KMS-11 (cell line): ENCODE measurements around the gene C9orf72.

Source experiments
- H2AFZ ChIP-seq: fragments of 200-600 bp; sonication (generic); 2 replicates; pipeline ENCODE4 v1.6.1; 2016; ENCODE audit warnings: antibody characterized with exemption, mixed run types, low read depth
- H3K27ac ChIP-seq: fragments of 200-600 bp; sonication (generic); 2 replicates; pipeline ENCODE4 v1.6.1; 2016; ENCODE audit warnings: mild to moderate bottlenecking, mixed run types
- H3K27me3 ChIP-seq: fragments of 200-600 bp; sonication (generic); 2 replicates; pipeline ENCODE4 v1.6.1; 2017; ENCODE audit warnings: mild to moderate bottlenecking, low read depth, mixed run types, moderate library complexity; ENCODE audit not compliant: insufficient read depth
- H3K36me3 ChIP-seq: fragments of 200-600 bp; sonication (generic); 2 replicates; pipeline ENCODE4 v1.6.1; 2017; ENCODE audit warnings: mild to moderate bottlenecking, mixed run types; ENCODE audit not compliant: insufficient read depth
- H3K4me1 ChIP-seq: fragments of 200-600 bp; sonication (generic); 2 replicates; pipeline ENCODE4 v1.6.1; 2016; ENCODE audit warnings: mild to moderate bottlenecking, low read depth, mixed run types; ENCODE audit not compliant: poor library complexity, severe bottlenecking
- H3K4me2 ChIP-seq: fragments of 200-600 bp; sonication (generic); 2 replicates; pipeline ENCODE4 v1.7.0; 2016; ENCODE audit warnings: mild to moderate bottlenecking, mixed run types
- H3K4me3 ChIP-seq: fragments of 200-600 bp; sonication (generic); IDR thresholded peaks from 2 replicates; pipeline ENCODE4 v1.6.1; 2017; ENCODE audit warnings: low read depth, low read length, mixed read lengths; ENCODE audit not compliant: insufficient read depth
- H3K79me2 ChIP-seq: fragments of 200-600 bp; sonication (generic); 2 replicates; pipeline ENCODE4 v1.6.1; 2016; ENCODE audit warnings: low read depth, mixed run types; ENCODE audit not compliant: insufficient read depth
- H3K9ac ChIP-seq: fragments of 200-600 bp; sonication (generic); 2 replicates; pipeline ENCODE4 v1.6.1; 2016; ENCODE audit warnings: mild to moderate bottlenecking, mixed run types
- H4K20me1 ChIP-seq: fragments of 200-600 bp; sonication (generic); 2 replicates; pipeline ENCODE4 v1.6.1; 2016; ENCODE audit warnings: mild to moderate bottlenecking, mixed run types; ENCODE audit not compliant: insufficient read depth
- CTCF ChIP-seq: fragments of 200-600 bp; sonication (generic); conservative IDR thresholded peaks from 2 replicates; pipeline ENCODE4 v1.6.1; 2017; ENCODE audit warnings: low read depth, mild to moderate bottlenecking, antibody characterized with exemption, low read length, moderate library complexity, mixed read lengths

The C9orf72 gene

GRCh38 chr9:27545471-27545870 is 27.8 kb downstream of the C9orf72 start:
- Histone ChIP-seq H3K79me2 (no peaks in the 10 kb centered on the region), H3K4me3 (no peak overlapping the region), H3K36me3 (no peaks in the 10 kb centered on the region), H3K27ac (no peak overlapping the region), H3K4me2 (no peak overlapping the region), H3K9ac (no peak overlapping the region), H3K27me3 (no peaks in the 10 kb centered on the region), H3K4me1 (no peaks in the 10 kb centered on the region), H4K20me1 (no peaks in the 10 kb centered on the region), H2AFZ (no peak overlapping the region)
- no peak for TF ChIP-seq CTCF

- Histone ChIP-seq H3K9ac (no peak overlapping the region), H3K27ac (no peak overlapping the region), H3K79me2 (no peaks in the 10 kb centered on the region), H3K27me3 (no peaks in the 10 kb centered on the region), H3K36me3 (no peaks in the 10 kb centered on the region), H2AFZ (no peak overlapping the region), H3K4me1 (peaks cover 7% of the 10 kb centered on the region), H3K4me2 (no peak overlapping the region), H3K4me3 (no peak overlapping the region), H4K20me1 (no peaks in the 10 kb centered on the region)
- no peak for TF ChIP-seq CTCF
Observed at GRCh38 chr9:27542508-27542907, 30.8 kb downstream of the C9orf72 start.

GRCh38 chr9:27541740-27542139 is 31.5 kb downstream of the C9orf72 start:
- Histone ChIP-seq H3K79me2 (no peaks in the 10 kb centered on the region), H4K20me1 (no peaks in the 10 kb centered on the region), H3K9ac (no peak overlapping the region), H2AFZ (no peak overlapping the region), H3K4me3 (no peak overlapping the region), H3K27me3 (no peaks in the 10 kb centered on the region), H3K36me3 (no peaks in the 10 kb centered on the region), H3K4me1 (peaks cover 7% of the 10 kb centered on the region), H3K27ac (no peak overlapping the region), H3K4me2 (no peak overlapping the region)
- no peak for TF ChIP-seq CTCF

GRCh38 chr9:27540502-27540901 is 32.8 kb downstream of the C9orf72 start:
- H3K27ac ChIP-seq: no peak overlapping the region

More at GRCh38 chr9:27540502-27540901, 32.8 kb downstream of the C9orf72 start:
- no peak for TF ChIP-seq CTCF
- Histone ChIP-seq H3K36me3 (no peaks in the 10 kb centered on the region), H3K4me1 (peaks cover 7% of the 10 kb centered on the region), H3K4me3 (no peak overlapping the region), H4K20me1 (no peaks in the 10 kb centered on the region), H3K27me3 (no peaks in the 10 kb centered on the region), H3K9ac (no peak overlapping the region), H2AFZ (no peak overlapping the region), H3K4me2 (no peak overlapping the region), H3K79me2 (no peaks in the 10 kb centered on the region)
